Loucy (cell line): ENCODE measurements around the gene WFIKKN1.

Experiments used
- H2AFZ ChIP-seq: fragments of 200-600 bp; sonication (generic); 2 replicates; pipeline ENCODE4 v1.6.0; 2016; ENCODE audit warnings: antibody characterized with exemption, mild to moderate bottlenecking, low read length, moderate library complexity
- H3F3A ChIP-seq: fragments of 200-600 bp; 2 replicates; pipeline ENCODE4 v1.6.0; 2016; ENCODE audit warnings: antibody characterized with exemption, low read depth, mild to moderate bottlenecking
- H3K27me3 ChIP-seq: fragments of 200-600 bp; sonication (generic); 2 replicates; pipeline ENCODE4 v1.6.1; 2014; ENCODE audit warnings: low read length, mild to moderate bottlenecking; ENCODE audit not compliant: insufficient read depth, poor library complexity, severe bottlenecking
- H3K36me3 ChIP-seq: fragments of 200-600 bp; sonication (generic); 2 replicates; pipeline ENCODE4 v1.6.1; 2016; ENCODE audit warnings: low read length; ENCODE audit not compliant: insufficient read depth
- H3K4me1 ChIP-seq: fragments of 200-600 bp; sonication (generic); 2 replicates; pipeline ENCODE4 v1.5.1; 2014; ENCODE audit warnings: low read length, mild to moderate bottlenecking; ENCODE audit not compliant: insufficient read depth, poor library complexity, severe bottlenecking
- H3K4me2 ChIP-seq: fragments of 200-600 bp; sonication (generic); 2 replicates; pipeline ENCODE4 v1.6.0; 2014; ENCODE audit warnings: antibody characterized with exemption, low read length, low read depth, mild to moderate bottlenecking; ENCODE audit not compliant: poor library complexity, severe bottlenecking
- H3K4me3 ChIP-seq: fragments of 200-600 bp; sonication (generic); 2 replicates; pipeline ENCODE4 v1.5.1; 2014; ENCODE audit warnings: low read length, mild to moderate bottlenecking, mixed read lengths; ENCODE audit not compliant: poor library complexity, severe bottlenecking
- H3K79me2 ChIP-seq: fragments of 200-600 bp; sonication (generic); 2 replicates; pipeline ENCODE4 v1.6.1; 2014; ENCODE audit warnings: low read length; ENCODE audit not compliant: insufficient read depth
- H3K9ac ChIP-seq: fragments of 200-600 bp; sonication (generic); 2 replicates; pipeline ENCODE4 v1.6.0; 2014; ENCODE audit warnings: mild to moderate bottlenecking, low read depth, low read length, moderate library complexity; ENCODE audit not compliant: poor library complexity, severe bottlenecking
- H3K9me2 ChIP-seq: fragments of 200-600 bp; sonication (generic); replicated peaks from 2 replicates; pipeline ENCODE4 v1.6.1; 2016; ENCODE audit warnings: low read depth, low read length, mixed read lengths
- H3K9me3 ChIP-seq: fragments of 200-600 bp; sonication (generic); 2 replicates; pipeline ENCODE4 v1.6.1; 2014; ENCODE audit warnings: mild to moderate bottlenecking, antibody characterized with exemption, low read length, low read depth; ENCODE audit not compliant: insufficient read depth
- H4K20me1 ChIP-seq: fragments of 200-600 bp; sonication (generic); 2 replicates; pipeline ENCODE4 v1.6.0; 2014; ENCODE audit warnings: antibody characterized with exemption, low read length, mild to moderate bottlenecking; ENCODE audit not compliant: insufficient read depth, poor library complexity, severe bottlenecking
- CTCF ChIP-seq: fragments of 200-600 bp; sonication (generic); conservative IDR thresholded peaks from 2 replicates; pipeline ENCODE4 v1.5.1; 2014; ENCODE audit warnings: mild to moderate bottlenecking, antibody characterized with exemption, low read length
- EZH2phosphoT487 ChIP-seq: fragments of 200-600 bp; IDR thresholded peaks from 2 replicates; pipeline ENCODE4 v1.6.1; 2018; ENCODE audit warnings: antibody characterized with exemption, mild to moderate bottlenecking, moderate library complexity, borderline replicate concordance

Gene WFIKKN1

GRCh38 chr16:592518-593306 is 38.1 kb upstream of the WFIKKN1 start:
- Histone ChIP-seq H3K9me3 (no peaks in the 10 kb centered on the region), H3K4me1 (peaks cover 25% of the 10 kb centered on the region), H3K36me3 (no peaks in the 10 kb centered on the region), H4K20me1 (peaks cover 6% of the 10 kb centered on the region), H3K4me2 (peak overlapping the region; percentile 85), H3K27me3 (no peaks in the 10 kb centered on the region), H3K4me3 (peak overlapping the region; percentile 60), H3K79me2 (peaks cover 57% of the 10 kb centered on the region; the same call in 1 of the 2 replicates), H3K9ac (peak overlapping the region; percentile 62), H3K9me2 (no peaks in the 10 kb centered on the region), H3F3A (no peaks in the 10 kb centered on the region), H2AFZ (no peak overlapping the region)
- no peak for TF ChIP-seq CTCF
- no peak for TF ChIP-seq EZH2phosphoT487

- Histone ChIP-seq H3K9me2 (no peaks in the 10 kb centered on the region), H3K4me3 (peak overlapping the region; percentile 60), H3K4me1 (peaks cover 25% of the 10 kb centered on the region), H3K9ac (peak overlapping the region; percentile 62), H3K79me2 (peaks cover 54% of the 10 kb centered on the region; the same call in 1 of the 2 replicates), H3K4me2 (peak overlapping the region; percentile 85), H3F3A (no peaks in the 10 kb centered on the region), H3K36me3 (no peaks in the 10 kb centered on the region), H4K20me1 (peaks cover 6% of the 10 kb centered on the region), H2AFZ (no peak overlapping the region), H3K9me3 (no peaks in the 10 kb centered on the region), H3K27me3 (no peaks in the 10 kb centered on the region)
- no peak for TF ChIP-seq EZH2phosphoT487
- no peak for TF ChIP-seq CTCF
These were observed 37.4 kb upstream of the WFIKKN1 start for GRCh38 chr16:593406-593805.

GRCh38 chr16:593807-594206 is 37.0 kb upstream of the WFIKKN1 start:
- Histone ChIP-seq H3K9me3 (no peaks in the 10 kb centered on the region), H3K9ac (peak overlapping the region; percentile 62), H3K9me2 (no peaks in the 10 kb centered on the region), H3K4me2 (peak overlapping the region; percentile 85), H3K4me1 (peaks cover 25% of the 10 kb centered on the region), H3F3A (no peaks in the 10 kb centered on the region), H3K79me2 (peaks cover 54% of the 10 kb centered on the region; the same call in 1 of the 2 replicates), H3K36me3 (no peaks in the 10 kb centered on the region), H3K4me3 (no peak overlapping the region), H2AFZ (no peak overlapping the region), H4K20me1 (peaks cover 6% of the 10 kb centered on the region), H3K27me3 (no peaks in the 10 kb centered on the region)
- TF ChIP-seq CTCF (no peak), EZH2phosphoT487 (no peak)
